OCI-LY1 (cell line): Measurements from ENCODE around the gene NOD1.
"Not testable (repeated sequence)": the region's sequence is repeated elsewhere in the genome, so short reads cannot be mapped to it uniquely, and the experiment has no call there.

Experiments
- H2AFZ ChIP-seq: fragments of 200-600 bp; sonication (generic), shearing (Covaris generic); 2 replicates; pipeline ENCODE4 v1.6.0; 2014; ENCODE audit warnings: antibody characterized with exemption, mild to moderate bottlenecking, low read length
- H3F3A ChIP-seq: fragments of 200-600 bp; sonication (generic), shearing (Covaris generic); 2 replicates; pipeline ENCODE4 v1.6.0; 2014; ENCODE audit warnings: mild to moderate bottlenecking, antibody characterized with exemption, low read length, moderate library complexity; ENCODE audit not compliant: insufficient read depth
- H3K27ac ChIP-seq: fragments of 200-600 bp; sonication (generic); 2 replicates; pipeline ENCODE4 v1.5.1; 2014; ENCODE audit warnings: low read length, mixed run types, mild to moderate bottlenecking, low read depth; ENCODE audit not compliant: poor library complexity, severe bottlenecking
- H3K27me3 ChIP-seq: fragments of 200-600 bp; sonication (generic); 2 replicates; pipeline ENCODE4 v1.6.0; 2014; ENCODE audit warnings: antibody characterized with exemption, mild to moderate bottlenecking, low read length, moderate library complexity; ENCODE audit not compliant: insufficient read depth
- H3K36me3 ChIP-seq: fragments of 200-600 bp; sonication (generic); 2 replicates; pipeline ENCODE4 v1.6.1; 2014; ENCODE audit warnings: mild to moderate bottlenecking, antibody characterized with exemption, low read length, moderate library complexity, mixed read lengths; ENCODE audit not compliant: insufficient read depth
- H3K4me1 ChIP-seq: fragments of 200-600 bp; sonication (generic); 2 replicates; pipeline ENCODE4 v1.5.1; 2014; ENCODE audit warnings: mild to moderate bottlenecking, low read length, moderate library complexity; ENCODE audit not compliant: insufficient read depth, severe bottlenecking
- H3K4me2 ChIP-seq: fragments of 200-600 bp; sonication (generic), shearing (Covaris generic); 2 replicates; pipeline ENCODE4 v1.6.1; 2014; ENCODE audit warnings: low read length
- H3K4me3 ChIP-seq: fragments of 200-600 bp; sonication (generic); 2 replicates; pipeline ENCODE4 v1.5.1; 2014; ENCODE audit warnings: low read length, low read depth, mild to moderate bottlenecking, mixed read lengths; ENCODE audit not compliant: poor library complexity, severe bottlenecking
- H3K79me2 ChIP-seq: fragments of 200-600 bp; shearing (Covaris generic); 2 replicates; pipeline ENCODE4 v1.6.1; 2016; ENCODE audit warnings: mixed run types, low read length, mixed read lengths; ENCODE audit not compliant: insufficient read depth
- H3K9ac ChIP-seq: fragments of 200-600 bp; sonication (generic), shearing (Covaris generic); 2 replicates; pipeline ENCODE4 v1.6.1; 2014; ENCODE audit warnings: mild to moderate bottlenecking, low read length, mixed read lengths
- H3K9me2 ChIP-seq: fragments of 200-600 bp; sonication (generic), shearing (Covaris generic); 2 replicates; pipeline ENCODE4 v1.6.1; 2014; ENCODE audit warnings: low read depth, mild to moderate bottlenecking, low read length, mixed read lengths
- H3K9me3 ChIP-seq: fragments of 200-600 bp; shearing (Covaris generic); 2 replicates; pipeline ENCODE4 v1.6.1; 2014; ENCODE audit warnings: low read length, mixed read lengths
- H4K20me1 ChIP-seq: fragments of 200-600 bp; sonication (generic), shearing (Covaris generic); 2 replicates; pipeline ENCODE4 v1.6.0; 2016; ENCODE audit warnings: mild to moderate bottlenecking, low read length; ENCODE audit not compliant: insufficient read depth
- CTCF ChIP-seq: fragments of 200-600 bp; sonication (generic), shearing (Covaris generic); IDR thresholded peaks from 2 replicates; pipeline ENCODE4 v1.5.1; 2017; ENCODE audit warnings: mild to moderate bottlenecking, antibody characterized with exemption, low read length, moderate library complexity, mixed read lengths
- EZH2 ChIP-seq: fragments of 200-600 bp; sonication (generic), shearing (Covaris generic); IDR thresholded peaks from 2 replicates; pipeline ENCODE4 v1.8.0; 2017; ENCODE audit warnings: borderline replicate concordance, mixed run types, mild to moderate bottlenecking, antibody characterized with exemption, low read length, moderate library complexity, mixed read lengths

NOD1 gene

GRCh38 chr7:30421647-30422196, 56.9 kb downstream of the NOD1 start:
- no peaks in the 10 kb centered on the region for H4K20me1 ChIP-seq
- no peaks in the 10 kb centered on the region for H3K79me2 ChIP-seq
- H3K27me3 ChIP-seq: no peaks in the 10 kb centered on the region
- TF ChIP-seq EZH2 (no peak), CTCF (no peak)
- H3K9ac ChIP-seq: no peak overlapping the region
- H3K27ac ChIP-seq: no peak overlapping the region
- no peaks in the 10 kb centered on the region; the same call in 1 of the 2 replicates for H3K9me3 ChIP-seq
- H3K4me2 ChIP-seq: no peak overlapping the region
- H3K4me3 ChIP-seq: no peak overlapping the region
- H3K9me2 ChIP-seq: no peaks in the 10 kb centered on the region
- no peaks in the 10 kb centered on the region for H3K36me3 ChIP-seq
- no peaks in the 10 kb centered on the region for H3F3A ChIP-seq
- H3K4me1 ChIP-seq: no peaks in the 10 kb centered on the region
- no peak overlapping the region for H2AFZ ChIP-seq

- Histone ChIP-seq H3K9ac (no peak overlapping the region), H3K36me3 (no peaks in the 10 kb centered on the region), H3K9me3 (no peaks in the 10 kb centered on the region; the same call in 1 of the 2 replicates), H3F3A (no peaks in the 10 kb centered on the region), H3K9me2 (no peaks in the 10 kb centered on the region), H4K20me1 (no peaks in the 10 kb centered on the region), H3K4me1 (no peaks in the 10 kb centered on the region), H3K79me2 (no peaks in the 10 kb centered on the region), H2AFZ (no peak overlapping the region), H3K27ac (no peak overlapping the region), H3K4me2 (no peak overlapping the region), H3K27me3 (no peaks in the 10 kb centered on the region), H3K4me3 (no peak overlapping the region)
- no peak for TF ChIP-seq CTCF
- TF ChIP-seq EZH2: no peak
Observed at GRCh38 chr7:30420662-30421061, 57.9 kb downstream of the NOD1 start.

GRCh38 chr7:30420080-30420479, 58.5 kb downstream of the NOD1 start:
- not testable (repeated sequence) for H3K4me3 ChIP-seq, H3K9ac ChIP-seq, H3K9me2 ChIP-seq, H3K9me3 ChIP-seq, H3K36me3 ChIP-seq, H3K27me3 ChIP-seq, H2AFZ ChIP-seq, H3K79me2 ChIP-seq, H3F3A ChIP-seq, H3K4me2 ChIP-seq, H3K27ac ChIP-seq, H3K4me1 ChIP-seq, H4K20me1 ChIP-seq

- H3K9me3 ChIP-seq: peaks cover 9% of the 10 kb centered on the region
- no peak overlapping the region for H3K27ac ChIP-seq
- no peaks in the 10 kb centered on the region for H3F3A ChIP-seq
- TF ChIP-seq CTCF (no peak), EZH2 (no peak)
- H3K36me3 ChIP-seq: peaks cover 7% of the 10 kb centered on the region; the same call in 1 of the 2 replicates
- H3K27me3 ChIP-seq: no peaks in the 10 kb centered on the region
- no peak overlapping the region for H3K4me3 ChIP-seq
- H2AFZ ChIP-seq: no peak overlapping the region
- no peak overlapping the region for H3K4me2 ChIP-seq
- H3K4me1 ChIP-seq: peaks cover 17% of the 10 kb centered on the region
- H3K9me2 ChIP-seq: no peaks in the 10 kb centered on the region
- no peaks in the 10 kb centered on the region for H4K20me1 ChIP-seq
- no peaks in the 10 kb centered on the region for H3K79me2 ChIP-seq
- H3K9ac ChIP-seq: no peak overlapping the region
Observed at GRCh38 chr7:30413864-30414263, 64.7 kb downstream of the NOD1 start.
